Nephron (organoid): Measurements from ENCODE around the gene AFG1L.

Experiments
- H3K27ac Mint-ChIP-seq, 3 experiments: 2 replicates each; pipeline ENCODE4 v1.8.0; 2020; ENCODE audit warnings: mixed read lengths in 3 of 3, mild to moderate bottlenecking in 2 of 3, moderate library complexity in 1 of 3
- H3K27me3 Mint-ChIP-seq: 2 replicates; pipeline ENCODE4 v1.8.0; 2021; ENCODE audit warnings: low read depth, mild to moderate bottlenecking, moderate library complexity, mixed read lengths
- H3K36me3 Mint-ChIP-seq: 2 replicates; pipeline ENCODE4 v1.8.0; 2020; ENCODE audit warnings: low read depth, mixed read lengths
- H3K4me1 Mint-ChIP-seq: 2 replicates; pipeline ENCODE4 v1.8.0; 2020; ENCODE audit warnings: mixed read lengths
- H3K4me3 Mint-ChIP-seq, 3 experiments: 2 replicates each; pipeline ENCODE4 v1.8.0; 2020; ENCODE audit warnings: mild to moderate bottlenecking in 3 of 3, mixed read lengths in 3 of 3, moderate library complexity in 2 of 3
- H3K9me3 Mint-ChIP-seq: 2 replicates; pipeline ENCODE4 v1.8.0; 2020; ENCODE audit warnings: mixed read lengths
- CTCF ChIP-seq, 3 experiments: fragments of 200-600 bp; sonication (generic); IDR thresholded peaks; one replicate each; pipeline ENCODE4 v1.5.0; 2021; ENCODE audit warnings: antibody characterized with exemption in 3 of 3; ENCODE audit not compliant: unreplicated experiment in 3 of 3

AFG1L gene

GRCh38 chr6:108361312-108361932, 66.6 kb downstream of the AFG1L start:
- Mint-ChIP-seq H3K4me1 (no peaks in the 10 kb centered on the region), H3K36me3 (no peaks in the 10 kb centered on the region), H3K27ac (no peak overlapping the region), H3K4me3 (no peak overlapping the region), H3K27me3 (no peaks in the 10 kb centered on the region), H3K9me3 (no peaks in the 10 kb centered on the region)
- no peak for TF ChIP-seq CTCF (IDR thresholded peaks at IDR 0.05; ENCODE audit: unreplicated experiment in 3 of 3)

- Mint-ChIP-seq H3K4me3 (no peak overlapping the region), H3K27me3 (no peaks in the 10 kb centered on the region), H3K9me3 (no peaks in the 10 kb centered on the region), H3K4me1 (no peaks in the 10 kb centered on the region), H3K36me3 (no peaks in the 10 kb centered on the region), H3K27ac (no peak overlapping the region)
- TF ChIP-seq CTCF (IDR thresholded peaks at IDR 0.05; ENCODE audit: unreplicated experiment in 3 of 3): no peak
Measured at GRCh38 chr6:108362455-108362854, 67.6 kb downstream of the AFG1L start.

GRCh38 chr6:108363113-108363512, 68.3 kb downstream of the AFG1L start:
- no peaks in the 10 kb centered on the region for H3K27me3 Mint-ChIP-seq
- H3K4me3 Mint-ChIP-seq: no peak overlapping the region

DNA sequence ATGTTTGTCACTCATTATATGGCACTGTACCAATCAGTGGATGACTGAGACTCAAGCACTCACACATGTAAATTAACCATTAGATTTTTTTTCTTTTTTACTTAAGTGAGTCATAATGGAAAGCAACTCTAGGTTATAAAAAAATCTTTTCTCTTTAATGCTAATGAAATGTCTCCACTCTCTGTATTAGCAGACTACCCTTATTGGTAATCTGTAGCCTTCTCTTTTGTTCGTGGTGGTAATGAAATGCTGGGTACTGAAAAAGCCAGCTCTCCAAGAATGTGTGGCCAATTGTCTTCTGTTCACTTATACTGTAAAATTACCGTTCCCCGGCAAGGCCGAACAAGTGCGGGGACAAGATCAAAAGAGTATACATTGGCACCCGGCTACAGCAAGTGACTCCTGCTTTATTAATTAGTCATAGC, 69.0 kb downstream of the AFG1L start:
- Mint-ChIP-seq H3K4me3 (no peak overlapping the region), H3K9me3 (no peaks in the 10 kb centered on the region), H3K27me3 (no peaks in the 10 kb centered on the region), H3K36me3 (no peaks in the 10 kb centered on the region), H3K4me1 (no peaks in the 10 kb centered on the region), H3K27ac (no peak overlapping the region)
- no peak for TF ChIP-seq CTCF (IDR thresholded peaks at IDR 0.05; ENCODE audit: unreplicated experiment in 3 of 3)

More at GRCh38 chr6:108363113-108363512, 68.3 kb downstream of the AFG1L start:
- Mint-ChIP-seq H3K27ac (no peak overlapping the region), H3K4me1 (no peaks in the 10 kb centered on the region), H3K36me3 (no peaks in the 10 kb centered on the region), H3K9me3 (no peaks in the 10 kb centered on the region)
- TF ChIP-seq CTCF (IDR thresholded peaks at IDR 0.05; ENCODE audit: unreplicated experiment in 3 of 3): no peak

DNA sequence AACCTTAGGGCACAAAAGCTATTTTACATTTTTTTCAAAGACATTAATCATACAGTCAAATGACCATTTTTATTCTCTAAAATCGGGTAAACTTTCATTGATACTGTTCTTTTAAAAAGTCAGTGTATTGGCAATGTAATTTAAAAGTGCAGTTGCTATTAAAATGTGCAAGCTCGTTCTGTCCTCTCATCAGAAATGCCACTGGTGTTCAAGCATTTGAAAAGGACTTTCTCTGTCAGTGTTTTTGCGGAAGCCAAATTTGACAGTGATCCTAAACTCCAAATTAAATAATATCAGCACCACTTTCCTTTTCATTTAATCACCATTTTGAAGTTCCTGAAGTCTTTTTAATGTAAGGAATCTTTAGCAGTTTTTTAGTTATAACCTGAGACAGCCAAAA, 69.6 kb downstream of the AFG1L start:
- Mint-ChIP-seq H3K4me1 (no peaks in the 10 kb centered on the region), H3K27ac (no peak overlapping the region), H3K27me3 (no peaks in the 10 kb centered on the region), H3K9me3 (no peaks in the 10 kb centered on the region), H3K36me3 (no peaks in the 10 kb centered on the region), H3K4me3 (no peak overlapping the region)
- no peak for TF ChIP-seq CTCF (IDR thresholded peaks at IDR 0.05; ENCODE audit: unreplicated experiment in 3 of 3)

- H3K27ac Mint-ChIP-seq: no peak overlapping the region
- no peak for TF ChIP-seq CTCF (IDR thresholded peaks at IDR 0.05; ENCODE audit: unreplicated experiment in 3 of 3)
- H3K36me3 Mint-ChIP-seq: no peaks in the 10 kb centered on the region
- H3K4me3 Mint-ChIP-seq: no peak overlapping the region
- H3K4me1 Mint-ChIP-seq: no peaks in the 10 kb centered on the region
- no peaks in the 10 kb centered on the region for H3K9me3 Mint-ChIP-seq
- H3K27me3 Mint-ChIP-seq: no peaks in the 10 kb centered on the region
Measured at GRCh38 chr6:108365478-108365877, 70.6 kb downstream of the AFG1L start.
